GM19193 (cell line): ENCODE measurements around the gene TIMM17A.

Experiments
- POLR2A ChIP-seq: IDR thresholded peaks from 4 replicates; pipeline ENCODE4 v1.6.1; 2011; ENCODE audit not compliant: insufficient read depth, insufficient read length; ENCODE audit errors: extremely low read depth

Gene TIMM17A

DNA sequence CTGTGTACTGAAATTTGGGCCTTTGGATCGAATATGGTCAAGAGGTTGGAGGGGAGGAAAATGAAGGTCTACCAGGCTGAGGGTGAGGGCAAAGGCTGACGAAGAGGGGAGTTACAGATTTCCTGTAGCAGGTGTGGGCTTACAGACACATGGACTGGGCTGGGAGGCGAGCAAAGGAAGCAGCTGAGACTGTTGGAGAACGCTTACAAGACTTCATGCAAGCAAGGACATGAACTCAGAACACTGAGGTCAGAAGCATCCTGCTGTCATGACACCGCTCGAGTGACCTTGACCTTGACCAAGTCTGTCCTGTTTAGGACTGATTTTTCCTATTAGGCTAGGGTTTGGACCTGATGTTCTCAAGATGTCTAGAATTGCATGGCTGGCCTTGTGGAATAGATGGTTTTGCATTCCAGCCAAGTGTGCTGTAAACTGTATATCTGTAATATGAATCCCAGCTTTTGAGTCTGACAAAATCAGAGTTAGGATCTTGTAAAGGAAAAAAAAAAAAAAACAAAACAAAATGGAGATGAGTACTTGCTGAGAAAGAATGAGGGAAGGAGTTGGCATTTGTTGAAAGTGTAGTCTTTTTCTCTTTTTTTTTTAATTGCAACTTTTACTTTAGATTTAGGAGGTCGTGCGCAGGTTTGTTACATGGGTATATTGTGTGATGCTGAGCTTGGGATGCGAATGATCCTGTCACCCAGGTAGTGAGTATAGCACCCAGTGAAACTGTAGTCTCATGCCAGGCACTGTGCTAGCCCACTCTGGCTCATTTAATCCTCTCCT lies 60.9 kb downstream of the TIMM17A start:
- TF ChIP-seq POLR2A: no peak

DNA sequence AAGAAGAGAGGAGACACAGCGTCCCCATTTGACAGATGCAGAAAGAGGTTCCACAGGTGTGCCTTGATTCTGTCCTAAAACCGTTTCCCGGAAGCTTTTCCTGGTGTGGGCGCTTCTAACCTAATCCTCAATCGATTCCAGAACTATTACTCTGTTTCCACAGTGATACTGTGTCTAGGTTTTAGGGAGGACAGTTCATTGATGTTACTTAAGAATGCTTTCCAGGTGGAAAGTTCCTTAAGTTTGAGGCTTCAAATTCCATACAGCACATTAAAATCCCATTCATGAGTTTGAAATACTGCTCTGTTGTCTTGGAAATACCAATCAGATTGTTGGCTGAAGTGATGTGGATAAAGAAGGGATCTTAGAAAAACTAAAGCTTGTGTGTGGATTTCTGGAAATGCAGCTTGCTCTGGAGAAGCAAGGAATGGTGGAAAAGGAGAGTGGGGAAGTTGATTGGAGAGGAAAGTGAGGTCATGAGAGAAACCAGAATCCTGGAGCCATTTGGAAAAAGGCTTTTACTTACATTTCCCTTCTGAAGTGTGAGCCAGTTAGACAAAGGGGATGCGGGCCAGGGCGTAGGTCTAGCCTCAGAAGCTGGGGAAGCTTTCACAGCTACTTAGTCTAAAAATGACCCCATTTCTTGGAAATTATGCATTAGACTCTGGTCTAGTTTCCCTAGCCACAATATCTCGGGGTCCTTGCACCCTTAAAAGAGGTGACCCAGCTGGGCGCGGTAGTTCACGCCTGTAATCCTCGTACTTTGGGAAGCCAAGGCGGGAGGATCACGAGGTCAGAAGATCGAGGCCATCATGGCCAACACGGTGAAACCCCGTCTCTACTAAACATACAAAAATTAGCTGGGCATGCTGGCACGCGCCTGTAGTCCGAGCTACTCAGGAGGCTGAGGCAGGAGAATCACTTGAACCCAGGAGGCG lies 61.8 kb downstream of the TIMM17A start:
- TF ChIP-seq POLR2A: no peak

DNA sequence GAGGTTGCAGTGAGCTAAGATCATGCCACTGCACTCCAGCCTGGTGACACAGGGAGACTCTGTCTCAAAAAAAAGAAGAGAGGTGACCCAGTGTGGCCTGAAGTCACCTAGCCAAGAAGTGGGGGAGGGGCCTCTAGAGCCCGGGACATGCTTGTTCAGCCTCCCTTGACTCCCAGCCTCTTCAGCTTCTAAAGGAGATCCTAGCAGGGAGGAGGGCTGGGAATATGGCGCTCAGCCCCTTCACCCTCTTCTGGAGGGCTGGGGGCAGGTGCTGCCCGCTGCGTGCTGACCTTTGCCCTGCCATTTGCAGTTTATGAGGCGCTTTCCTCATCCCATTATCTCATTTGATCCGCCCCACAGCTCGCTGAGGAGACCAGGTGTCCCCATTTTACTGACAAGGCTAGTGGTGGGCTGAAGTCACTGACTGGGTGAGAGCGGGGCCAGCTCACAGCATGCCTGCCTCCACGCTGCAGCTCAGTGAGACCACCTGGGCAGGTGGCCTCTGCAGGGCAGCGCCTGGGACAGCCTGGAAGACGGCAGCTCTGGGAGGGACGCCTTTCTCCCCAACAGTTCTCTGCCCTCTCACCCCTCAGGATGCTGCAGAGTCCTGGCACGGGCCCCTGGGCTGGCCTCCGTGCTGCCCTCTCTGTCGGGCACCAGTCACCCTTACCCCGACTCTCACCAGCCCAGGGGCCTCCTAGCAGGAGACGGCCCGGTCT lies 62.6 kb downstream of the TIMM17A start:
- no peak for TF ChIP-seq POLR2A

- no peak for TF ChIP-seq POLR2A
Observed at GRCh38 chr1:202018468-202019234, 63.3 kb downstream of the TIMM17A start.
